ENCODE data around the gene GSC2.

GSC2 gene

DNA sequence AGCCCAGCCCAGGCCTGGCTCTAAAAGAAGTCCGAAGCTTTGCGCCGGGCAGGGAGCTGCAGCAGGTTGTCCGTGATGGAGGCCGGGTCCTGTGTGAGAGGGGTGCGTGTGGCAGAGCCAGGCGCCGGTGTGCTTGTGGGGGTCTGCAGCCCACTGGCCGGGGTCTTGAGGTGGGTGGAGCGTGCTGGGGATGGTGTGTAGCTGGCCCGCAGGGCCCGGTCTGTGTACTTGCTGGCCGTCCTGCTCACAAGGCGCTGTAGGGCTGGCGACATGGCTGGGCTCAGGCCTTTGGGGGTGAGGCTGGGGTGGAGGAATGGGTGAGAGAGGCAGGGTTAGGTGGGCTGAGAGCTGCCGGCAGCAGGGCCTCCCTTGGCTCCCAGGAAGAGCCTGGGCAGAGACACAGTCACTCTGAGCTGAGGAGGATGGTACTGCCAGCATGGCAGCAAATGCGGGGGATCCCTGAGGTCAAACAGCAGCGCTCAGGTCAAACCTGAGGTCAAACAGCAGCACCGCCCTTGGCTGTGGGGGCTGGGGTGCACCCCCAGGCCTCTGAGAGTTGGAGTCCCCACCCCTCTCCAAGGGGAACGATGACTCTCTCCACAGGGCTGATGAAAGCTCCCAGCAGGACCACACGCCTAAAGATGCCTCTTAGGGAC, 15.8 kb downstream of the GSC2 start:
- Histone ChIP-seq H3K27ac (ENCODE audit: low read depth, low read length) (no peak overlapping the region), H3K9ac (ENCODE audit: low read length in 5 of 5) (no peak overlapping the region), H3K36me3 (ENCODE audit: control insufficient read depth in 5 of 5, insufficient read depth in 5 of 5, low read length in 5 of 5) (peaks cover 0 to 80% (median 68%) of the 10 kb centered on the region in 5 donors), H3K4me3 (ENCODE audit: low read depth in 1 of 5, low read length in 5 of 5) (no peak overlapping the region), H3K4me1 (ENCODE audit: control insufficient read depth in 5 of 5, insufficient read depth in 5 of 5, low read length in 5 of 5) (no peaks in the 10 kb centered on the region), H3K9me3 (ENCODE audit: control insufficient read depth in 5 of 5, low read length in 5 of 5) (peaks cover 0 to 7% (median 0%) of the 10 kb centered on the region in 5 donors), H3K27me3 (ENCODE audit: control insufficient read depth in 5 of 5, insufficient read depth in 4 of 5, low read length in 5 of 5) (no peaks in the 10 kb centered on the region)

DNA sequence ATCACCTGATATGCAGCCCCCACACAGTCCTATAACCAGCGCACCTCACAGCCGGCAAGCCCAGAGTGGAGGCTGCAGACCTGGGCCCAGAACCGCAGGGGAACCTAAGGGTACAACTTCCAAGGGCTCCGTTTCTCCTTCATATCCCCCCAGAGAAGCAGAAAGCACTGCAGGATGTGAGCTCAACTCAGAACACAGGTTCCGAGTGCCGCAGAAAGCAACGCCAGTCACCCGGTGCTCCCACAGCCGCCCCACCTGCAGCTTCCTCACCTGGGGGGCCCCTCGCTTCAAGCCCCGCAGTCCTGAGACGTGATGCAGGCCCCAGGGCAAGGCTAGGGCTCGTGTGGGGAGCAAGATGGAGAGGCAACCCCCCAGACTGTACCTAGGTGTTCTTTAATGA, 16.5 kb downstream of the GSC2 start:
- Histone ChIP-seq H3K27me3 (ENCODE audit: control insufficient read depth in 5 of 5, insufficient read depth in 4 of 5, low read length in 5 of 5) (no peaks in the 10 kb centered on the region), H3K9me3 (ENCODE audit: control insufficient read depth in 5 of 5, low read length in 5 of 5) (peaks cover 0 to 7% (median 0%) of the 10 kb centered on the region in 5 donors), H3K9ac (ENCODE audit: low read length in 5 of 5) (no peak overlapping the region), H3K4me1 (ENCODE audit: control insufficient read depth in 5 of 5, insufficient read depth in 5 of 5, low read length in 5 of 5) (no peaks in the 10 kb centered on the region), H3K36me3 (ENCODE audit: control insufficient read depth in 5 of 5, insufficient read depth in 5 of 5, low read length in 5 of 5) (peaks cover 0 to 73% (median 60%) of the 10 kb centered on the region in 5 donors), H3K27ac (ENCODE audit: low read depth, low read length) (no peak overlapping the region), H3K4me3 (ENCODE audit: low read depth in 1 of 5, low read length in 5 of 5) (no peak overlapping the region)

GRCh38 chr22:19132693-19133400, 17.2 kb downstream of the GSC2 start:
- H3K4me3 ChIP-seq (ENCODE audit: low read depth in 1 of 5, low read length in 5 of 5): no peak overlapping the region
- no peak overlapping the region for H3K9ac ChIP-seq (ENCODE audit: low read length in 5 of 5)
- peaks cover 0 to 66% (median 53%) of the 10 kb centered on the region in 5 donors for H3K36me3 ChIP-seq (ENCODE audit: control insufficient read depth in 5 of 5, insufficient read depth in 5 of 5, low read length in 5 of 5)
- no peak overlapping the region for H3K27ac ChIP-seq (ENCODE audit: low read depth, low read length)
- H3K4me1 ChIP-seq (ENCODE audit: control insufficient read depth in 5 of 5, insufficient read depth in 5 of 5, low read length in 5 of 5): no peaks in the 10 kb centered on the region
- H3K9me3 ChIP-seq (ENCODE audit: control insufficient read depth in 5 of 5, low read length in 5 of 5): peaks cover 0 to 7% (median 0%) of the 10 kb centered on the region in 5 donors
- H3K27me3 ChIP-seq (ENCODE audit: control insufficient read depth in 5 of 5, insufficient read depth in 4 of 5, low read length in 5 of 5): no peaks in the 10 kb centered on the region

DNA sequence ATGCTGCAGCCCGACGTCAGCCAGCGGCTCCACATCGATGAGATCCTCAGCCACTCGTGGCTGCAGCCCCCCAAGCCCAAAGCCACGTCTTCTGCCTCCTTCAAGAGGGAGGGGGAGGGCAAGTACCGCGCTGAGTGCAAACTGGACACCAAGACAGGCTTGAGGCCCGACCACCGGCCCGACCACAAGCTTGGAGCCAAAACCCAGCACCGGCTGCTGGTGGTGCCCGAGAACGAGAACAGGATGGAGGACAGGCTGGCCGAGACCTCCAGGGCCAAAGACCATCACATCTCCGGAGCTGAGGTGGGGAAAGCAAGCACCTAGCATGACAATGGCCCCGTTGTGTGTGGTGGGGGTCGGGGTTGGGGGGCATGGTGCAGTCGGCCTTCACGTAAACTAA, 17.9 kb downstream of the GSC2 start:
- H3K9me3 ChIP-seq (ENCODE audit: control insufficient read depth in 5 of 5, low read length in 5 of 5): peaks cover 0 to 7% (median 0%) of the 10 kb centered on the region in 5 donors
- no peaks in the 10 kb centered on the region for H3K4me1 ChIP-seq (ENCODE audit: control insufficient read depth in 5 of 5, insufficient read depth in 5 of 5, low read length in 5 of 5)
- H3K9ac ChIP-seq (ENCODE audit: low read length in 5 of 5): no peak overlapping the region
- H3K36me3 ChIP-seq (ENCODE audit: control insufficient read depth in 5 of 5, insufficient read depth in 5 of 5, low read length in 5 of 5): peaks cover 0 to 59% (median 46%) of the 10 kb centered on the region in 5 donors
- no peaks in the 10 kb centered on the region for H3K27me3 ChIP-seq (ENCODE audit: control insufficient read depth in 5 of 5, insufficient read depth in 4 of 5, low read length in 5 of 5)
- H3K4me3 ChIP-seq (ENCODE audit: low read depth in 1 of 5, low read length in 5 of 5): no peak overlapping the region
- H3K27ac ChIP-seq (ENCODE audit: low read depth, low read length): no peak overlapping the region

GRCh38 chr22:19131685-19132015, 18.4 kb downstream of the GSC2 start:
- Histone ChIP-seq H3K4me1 (ENCODE audit: control insufficient read depth in 5 of 5, insufficient read depth in 5 of 5, low read length in 5 of 5) (no peaks in the 10 kb centered on the region), H3K36me3 (ENCODE audit: control insufficient read depth in 5 of 5, insufficient read depth in 5 of 5, low read length in 5 of 5) (peaks cover 0 to 54% (median 41%) of the 10 kb centered on the region in 5 donors), H3K9me3 (ENCODE audit: control insufficient read depth in 5 of 5, low read length in 5 of 5) (peaks cover 0 to 7% (median 0%) of the 10 kb centered on the region in 5 donors)

DNA sequence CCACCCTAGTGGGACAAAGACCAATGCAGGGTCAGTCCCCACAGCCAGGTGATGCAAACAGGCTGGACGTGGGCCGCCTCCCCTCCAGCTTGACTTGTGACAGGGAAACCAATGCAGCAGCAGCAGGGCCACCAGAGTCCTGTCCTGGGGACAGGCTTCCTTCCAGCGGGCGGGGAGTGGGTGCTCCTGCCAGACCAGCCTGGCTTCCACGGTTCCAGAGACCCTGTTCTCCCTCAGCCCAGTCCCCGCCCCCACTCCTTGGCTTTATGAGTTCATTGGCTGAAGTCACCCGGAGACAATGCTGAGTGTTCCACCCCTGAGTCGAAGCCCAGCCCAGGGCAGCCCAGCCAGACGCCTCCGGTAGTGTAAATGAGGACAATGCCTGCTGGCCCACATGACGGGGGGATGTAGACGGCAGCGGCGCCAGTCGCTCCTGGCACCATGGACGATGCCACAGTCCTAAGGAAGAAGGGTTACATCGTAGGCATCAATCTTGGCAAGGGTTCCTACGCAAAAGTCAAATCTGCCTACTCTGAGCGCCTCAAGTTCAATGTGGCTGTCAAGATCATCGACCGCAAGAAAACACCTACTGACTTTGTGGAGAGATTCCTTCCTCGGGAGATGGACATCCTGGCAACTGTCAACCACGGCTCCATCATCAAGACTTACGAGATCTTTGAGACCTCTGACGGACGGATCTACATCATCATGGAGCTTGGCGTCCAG, 19.0 kb downstream of the GSC2 start, which contains the start of gene TSSK2:
Gene TSSK2, plus strand, starts transcription at position 350 of the 726 bp plus-strand sequence. Its CDS starts 92 bp downstream, at position 442.
- no peaks in the 10 kb centered on the region for H3K27me3 ChIP-seq (ENCODE audit: control insufficient read depth in 5 of 5, insufficient read depth in 4 of 5, low read length in 5 of 5)
- H3K36me3 ChIP-seq (ENCODE audit: control insufficient read depth in 5 of 5, insufficient read depth in 5 of 5, low read length in 5 of 5): peaks cover 0 to 49% (median 37%) of the 10 kb centered on the region in 5 donors
- H3K9ac ChIP-seq (ENCODE audit: low read length in 5 of 5): no peak within 1 kb of the TSS
- no peak within 1 kb of the TSS for H3K4me3 ChIP-seq (ENCODE audit: low read depth in 1 of 5, low read length in 5 of 5)
- H3K9me3 ChIP-seq (ENCODE audit: control insufficient read depth in 5 of 5, low read length in 5 of 5): peaks cover 0 to 7% (median 0%) of the 10 kb centered on the region in 5 donors
- no peaks in the 10 kb centered on the region for H3K4me1 ChIP-seq (ENCODE audit: control insufficient read depth in 5 of 5, insufficient read depth in 5 of 5, low read length in 5 of 5)
- H3K27ac ChIP-seq (ENCODE audit: low read depth, low read length): no peak within 1 kb of the TSS

More at GRCh38 chr22:19131685-19132015, 18.4 kb downstream of the GSC2 start:
- H3K4me3 ChIP-seq (ENCODE audit: low read depth in 1 of 5, low read length in 5 of 5): no peak overlapping the region
- H3K27ac ChIP-seq (ENCODE audit: low read depth, low read length): no peak overlapping the region
- H3K9ac ChIP-seq (ENCODE audit: low read length in 5 of 5): no peak overlapping the region
- H3K27me3 ChIP-seq (ENCODE audit: control insufficient read depth in 5 of 5, insufficient read depth in 4 of 5, low read length in 5 of 5): no peaks in the 10 kb centered on the region

DNA sequence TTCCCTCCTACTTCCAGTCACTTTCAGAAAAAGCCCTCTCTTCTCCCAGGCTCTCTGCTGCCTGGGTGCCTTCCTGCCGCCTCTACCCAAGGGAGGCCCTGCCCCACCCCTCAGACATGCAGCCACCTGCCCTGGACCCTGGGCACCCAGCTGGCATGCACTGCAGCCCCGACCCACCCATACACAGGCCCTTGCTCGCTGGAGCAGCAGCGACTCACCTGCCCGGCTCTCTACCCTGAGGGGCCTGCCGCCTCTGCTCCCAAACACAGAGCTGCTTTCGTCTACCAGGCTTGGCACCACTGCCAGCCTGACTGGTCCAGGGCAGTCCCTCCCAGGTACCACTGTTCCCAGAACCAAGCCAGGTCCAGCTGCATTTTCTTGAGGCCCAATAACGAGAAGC, 20.2 kb downstream of the GSC2 start:
- peaks cover 0 to 7% (median 0%) of the 10 kb centered on the region in 5 donors for H3K9me3 ChIP-seq (ENCODE audit: control insufficient read depth in 5 of 5, low read length in 5 of 5)
- no peaks in the 10 kb centered on the region for H3K27me3 ChIP-seq (ENCODE audit: control insufficient read depth in 5 of 5, insufficient read depth in 4 of 5, low read length in 5 of 5)
- H3K4me3 ChIP-seq (ENCODE audit: low read depth in 1 of 5, low read length in 5 of 5): no peak overlapping the region
- H3K27ac ChIP-seq (ENCODE audit: low read depth, low read length): no peak overlapping the region
- peaks cover 0 to under 1% (median 0%) of the 10 kb centered on the region in 5 donors for H3K4me1 ChIP-seq (ENCODE audit: control insufficient read depth in 5 of 5, insufficient read depth in 5 of 5, low read length in 5 of 5)
- H3K9ac ChIP-seq (ENCODE audit: low read length in 5 of 5): no peak overlapping the region
- H3K36me3 ChIP-seq (ENCODE audit: control insufficient read depth in 5 of 5, insufficient read depth in 5 of 5, low read length in 5 of 5): peaks cover 0 to 39% (median 32%) of the 10 kb centered on the region in 5 donors

- peaks cover 0 to 7% (median 0%) of the 10 kb centered on the region in 5 donors for H3K9me3 ChIP-seq (ENCODE audit: control insufficient read depth in 5 of 5, low read length in 5 of 5)
- no peaks in the 10 kb centered on the region for H3K27me3 ChIP-seq (ENCODE audit: control insufficient read depth in 5 of 5, insufficient read depth in 4 of 5, low read length in 5 of 5)
- no peak overlapping the region for H3K9ac ChIP-seq (ENCODE audit: low read length in 5 of 5)
- H3K4me3 ChIP-seq (ENCODE audit: low read depth in 1 of 5, low read length in 5 of 5): no peak overlapping the region
- peaks cover 0 to 8% (median 5%) of the 10 kb centered on the region in 5 donors for H3K4me1 ChIP-seq (ENCODE audit: control insufficient read depth in 5 of 5, insufficient read depth in 5 of 5, low read length in 5 of 5)
- H3K27ac ChIP-seq (ENCODE audit: low read depth, low read length): no peak overlapping the region
- H3K36me3 ChIP-seq (ENCODE audit: control insufficient read depth in 5 of 5, insufficient read depth in 5 of 5, low read length in 5 of 5): peaks cover 0 to 31% (median 24%) of the 10 kb centered on the region in 5 donors
Observed at GRCh38 chr22:19128946-19129727, 21.0 kb downstream of the GSC2 start.

- no peaks in the 10 kb centered on the region for H3K27me3 ChIP-seq (ENCODE audit: control insufficient read depth in 5 of 5, insufficient read depth in 4 of 5, low read length in 5 of 5)
- no peak overlapping the region for H3K27ac ChIP-seq (ENCODE audit: low read depth, low read length)
- H3K9ac ChIP-seq (ENCODE audit: low read length in 5 of 5): no peak overlapping the region
- H3K9me3 ChIP-seq (ENCODE audit: control insufficient read depth in 5 of 5, low read length in 5 of 5): peaks cover 0 to 7% (median 0%) of the 10 kb centered on the region in 5 donors
- no peak overlapping the region for H3K4me3 ChIP-seq (ENCODE audit: low read depth in 1 of 5, low read length in 5 of 5)
- peaks cover 0 to 11% (median 6%) of the 10 kb centered on the region in 5 donors for H3K4me1 ChIP-seq (ENCODE audit: control insufficient read depth in 5 of 5, insufficient read depth in 5 of 5, low read length in 5 of 5)
- H3K36me3 ChIP-seq (ENCODE audit: control insufficient read depth in 5 of 5, insufficient read depth in 5 of 5, low read length in 5 of 5): peaks cover 0 to 20% (median 13%) of the 10 kb centered on the region in 5 donors
Observed at GRCh38 chr22:19128009-19128401, 22.1 kb downstream of the GSC2 start.
